GM18519 (cell line): ENCODE results near the gene TMEM175.
A peak's percentile ranks its signal among the peaks of the same experiment; 100 is the strongest.

Experiments
- ATAC-seq: cut with Tn5 transposase; IDR thresholded peaks from one replicate; pipeline ENCODE4 v1.9.1; 2021; ENCODE audit warnings: mild to moderate bottlenecking, moderate library complexity; ENCODE audit not compliant: unreplicated experiment, low FRiP score

TMEM175 gene

DNA sequence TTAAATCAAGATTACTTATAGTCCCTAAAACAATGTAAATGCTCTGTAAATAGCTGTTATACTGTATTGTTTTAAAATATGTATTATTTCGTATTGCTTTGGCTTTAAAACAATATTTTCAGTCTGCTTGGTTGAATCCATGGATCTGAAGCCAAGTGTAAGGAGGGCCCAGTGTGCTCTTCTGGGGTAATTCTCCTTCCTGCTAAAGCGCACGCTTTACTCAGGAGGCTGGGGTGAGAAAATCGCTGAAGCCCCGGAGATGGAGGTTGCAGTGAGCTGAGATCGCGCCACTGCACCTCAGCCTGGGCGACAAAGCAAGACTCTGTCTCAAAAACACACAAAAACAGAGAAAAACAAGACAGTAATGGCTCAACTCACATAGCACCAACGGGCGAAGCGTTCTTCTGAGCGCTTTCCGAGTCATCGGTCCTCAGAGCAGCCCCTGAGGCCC lies 54.2 kb downstream of the TMEM175 start:
- ATAC-seq: no peak

DNA sequence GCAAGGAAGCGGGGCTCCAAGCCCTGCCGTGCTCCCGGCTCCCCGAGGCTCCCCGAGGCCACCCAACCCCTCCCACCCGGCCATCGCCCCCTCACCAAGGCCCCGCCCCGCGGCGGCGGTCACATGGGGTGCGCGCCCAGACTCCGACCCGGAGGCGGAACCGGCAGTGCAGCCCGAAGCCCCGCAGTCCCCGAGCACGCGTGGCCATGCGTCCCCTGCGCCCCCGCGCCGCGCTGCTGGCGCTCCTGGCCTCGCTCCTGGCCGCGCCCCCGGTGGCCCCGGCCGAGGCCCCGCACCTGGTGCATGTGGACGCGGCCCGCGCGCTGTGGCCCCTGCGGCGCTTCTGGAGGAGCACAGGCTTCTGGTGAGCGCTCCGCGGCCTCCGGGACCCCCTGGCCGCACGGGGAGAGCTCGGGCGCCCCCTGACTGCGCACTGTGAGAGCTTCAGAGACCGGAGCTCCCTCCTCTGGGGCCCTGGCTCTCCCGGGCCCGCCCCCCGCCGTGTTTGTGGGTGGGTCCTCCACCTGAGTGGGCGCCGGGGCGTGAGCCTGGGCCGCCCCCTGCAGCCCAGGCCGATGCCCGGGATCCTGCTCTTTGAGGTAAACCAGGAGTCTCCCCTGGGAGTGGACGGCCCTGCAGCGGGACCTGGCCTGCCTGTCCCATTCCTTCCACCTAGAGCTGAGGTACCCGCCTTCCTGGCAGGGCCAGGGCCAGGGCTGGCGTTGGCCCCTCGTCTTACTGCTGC lies 54.8 kb downstream of the TMEM175 start, which contains the start of gene IDUA:
Gene IDUA, plus strand, starts transcription at position 166 of the 745 bp plus-strand sequence. Its CDS starts 41 bp downstream, at position 207.
- ATAC-seq: peak; percentile 49

DNA sequence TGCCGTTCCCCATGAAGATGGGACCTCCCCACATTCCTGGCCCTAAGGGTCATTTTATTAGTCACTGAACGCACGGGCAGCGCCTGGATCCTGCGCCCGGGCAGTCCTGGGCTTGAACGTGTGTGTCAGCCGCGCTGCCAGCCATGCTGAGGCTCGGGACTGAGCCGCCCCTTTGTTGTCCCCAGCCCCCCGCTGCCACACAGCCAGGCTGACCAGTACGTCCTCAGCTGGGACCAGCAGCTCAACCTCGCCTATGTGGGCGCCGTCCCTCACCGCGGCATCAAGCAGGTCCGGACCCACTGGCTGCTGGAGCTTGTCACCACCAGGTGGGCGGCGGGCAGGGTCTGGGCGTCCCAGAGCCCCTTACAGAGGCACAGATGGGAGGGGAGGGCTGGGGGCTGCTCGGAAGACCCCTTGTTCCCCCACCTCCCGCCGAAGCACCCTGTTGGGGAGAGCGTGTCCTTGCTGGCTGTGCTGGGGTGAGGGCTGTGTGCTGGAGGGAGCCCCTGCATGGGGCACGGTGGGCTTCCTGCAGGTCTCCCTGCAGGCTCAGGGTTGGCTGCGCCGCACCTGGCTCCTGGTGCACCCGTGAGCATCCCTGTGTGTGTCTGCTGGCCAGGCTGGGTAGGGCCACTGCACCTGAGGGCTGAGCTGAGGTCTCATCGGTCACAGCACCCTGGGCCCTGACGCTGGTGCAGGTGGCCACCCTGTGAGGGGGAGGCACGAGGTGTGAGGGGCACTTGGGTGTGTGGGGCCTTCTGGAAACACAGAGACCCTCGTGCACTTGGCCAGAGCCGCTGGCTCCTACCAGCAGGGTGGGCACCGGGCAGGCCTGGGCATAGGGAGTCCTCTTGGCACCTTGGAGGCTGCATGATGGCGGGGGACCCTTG lies 55.6 kb downstream of the TMEM175 start:
- ATAC-seq: no peak

DNA sequence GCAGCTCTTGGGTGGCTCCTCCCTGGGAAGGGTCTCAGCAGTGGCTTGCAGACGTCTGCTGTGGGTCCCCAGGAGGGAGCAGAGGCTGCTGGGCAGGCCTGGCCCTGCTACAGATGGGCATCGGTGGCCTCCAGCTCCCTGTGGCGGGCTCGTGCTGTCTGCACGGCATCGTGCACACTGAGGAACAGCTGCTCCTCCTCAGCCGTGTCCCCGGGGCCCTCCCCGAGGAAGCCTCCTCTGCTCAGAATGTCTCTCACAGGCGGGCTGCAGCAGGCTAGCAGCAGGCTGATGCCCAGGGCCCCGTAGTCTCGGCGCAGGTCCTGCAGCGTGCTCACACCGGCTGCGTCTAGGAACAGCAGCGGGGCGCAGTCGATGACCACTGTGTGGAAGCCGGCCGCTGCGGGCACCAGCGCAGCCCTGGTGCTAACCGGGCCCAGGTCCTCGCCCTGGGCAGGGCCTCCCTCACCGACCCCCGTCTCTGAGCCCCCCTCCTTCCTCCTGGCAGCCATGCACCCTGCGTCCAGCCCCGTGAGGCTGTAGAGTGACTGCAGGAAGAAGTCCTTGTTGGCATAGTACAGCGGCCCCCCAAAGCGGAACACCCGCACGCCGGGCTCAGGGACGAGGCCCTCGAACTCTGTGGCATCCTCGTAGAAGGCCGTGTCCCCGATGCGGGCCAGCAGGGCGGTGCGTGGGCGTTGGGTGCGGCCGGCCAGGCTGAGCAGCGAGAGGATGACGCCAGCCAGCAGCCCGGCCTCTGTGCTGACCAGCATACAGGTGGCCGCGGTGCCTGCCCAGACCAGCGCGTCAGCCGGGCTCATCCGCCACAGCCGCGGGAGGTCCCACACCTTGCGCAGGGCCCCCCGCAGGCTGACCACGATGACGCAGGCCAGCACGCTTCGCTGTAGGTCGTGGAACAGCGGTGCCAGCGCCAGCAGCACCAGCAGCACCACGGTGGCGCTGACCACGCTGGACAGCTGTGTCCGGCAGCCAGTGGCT lies 56.8 kb downstream of the TMEM175 start:
- no peak for ATAC-seq

DNA sequence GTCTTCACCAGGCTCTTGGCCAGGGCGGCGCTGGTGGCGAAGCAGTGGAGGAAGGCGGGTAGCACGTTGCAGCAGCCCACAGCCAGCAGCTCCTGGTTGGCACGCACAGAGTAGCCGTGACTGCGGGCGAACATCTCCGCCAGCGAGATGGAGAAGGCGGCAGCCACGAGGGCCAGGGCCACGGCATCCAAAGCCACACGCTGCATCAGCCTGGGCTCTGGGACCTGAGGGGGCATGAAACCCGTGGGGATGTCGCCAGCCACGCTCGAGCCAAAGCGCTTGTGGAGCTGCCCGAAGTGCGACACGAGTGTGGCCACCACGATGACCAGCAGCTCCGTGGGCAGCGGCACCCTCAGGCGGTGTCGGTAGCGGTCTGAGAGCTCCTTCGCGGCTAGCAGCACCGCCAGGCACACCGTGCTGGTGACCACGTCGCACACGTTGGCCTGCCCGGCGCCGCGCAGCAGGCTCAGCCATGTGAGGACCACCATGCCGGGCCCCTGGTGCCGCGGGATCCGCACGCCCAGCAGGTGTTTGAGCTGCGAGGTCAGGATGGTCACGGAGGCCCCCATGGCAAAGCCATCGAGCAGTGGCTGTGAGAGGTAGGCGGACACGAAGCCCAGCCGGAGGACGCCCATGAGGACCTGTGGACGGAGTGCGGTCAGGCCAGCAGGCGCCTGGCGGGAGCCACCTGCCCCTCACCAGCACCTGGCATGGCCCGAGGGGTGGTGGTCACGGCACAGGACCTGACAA lies 57.6 kb downstream of the TMEM175 start:
- ATAC-seq: no peak

DNA sequence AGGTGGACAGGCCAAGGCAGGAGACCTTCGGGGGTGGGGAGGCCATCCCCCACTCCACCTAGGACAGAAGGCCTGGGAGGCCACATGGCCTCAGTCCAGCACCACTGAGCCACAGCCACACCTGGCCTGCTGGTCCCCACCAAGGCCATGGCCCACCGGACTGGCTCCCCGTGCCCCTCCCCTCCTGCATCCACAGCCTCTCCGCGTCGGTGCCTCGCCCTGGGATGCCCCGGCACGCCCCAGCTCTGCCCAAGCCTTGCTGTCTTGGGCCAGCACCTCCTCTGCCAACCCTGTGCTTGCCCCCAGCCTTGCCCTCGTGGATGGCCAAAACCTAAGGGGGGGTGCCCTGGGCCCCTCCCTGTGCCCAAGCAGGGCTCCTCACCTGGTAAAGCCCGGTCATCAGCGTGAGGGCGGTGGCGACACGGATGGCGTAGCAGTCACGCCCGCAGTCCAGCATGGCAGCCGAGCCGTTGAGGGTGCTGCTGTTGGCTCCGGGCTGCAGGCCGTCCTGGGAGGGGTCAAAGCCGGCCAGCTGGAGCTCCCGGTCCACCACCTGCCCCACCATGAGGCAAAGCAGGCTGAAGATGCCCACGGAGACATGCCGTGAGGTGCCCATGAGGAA lies 58.6 kb downstream of the TMEM175 start:
- ATAC-seq: no peak

DNA sequence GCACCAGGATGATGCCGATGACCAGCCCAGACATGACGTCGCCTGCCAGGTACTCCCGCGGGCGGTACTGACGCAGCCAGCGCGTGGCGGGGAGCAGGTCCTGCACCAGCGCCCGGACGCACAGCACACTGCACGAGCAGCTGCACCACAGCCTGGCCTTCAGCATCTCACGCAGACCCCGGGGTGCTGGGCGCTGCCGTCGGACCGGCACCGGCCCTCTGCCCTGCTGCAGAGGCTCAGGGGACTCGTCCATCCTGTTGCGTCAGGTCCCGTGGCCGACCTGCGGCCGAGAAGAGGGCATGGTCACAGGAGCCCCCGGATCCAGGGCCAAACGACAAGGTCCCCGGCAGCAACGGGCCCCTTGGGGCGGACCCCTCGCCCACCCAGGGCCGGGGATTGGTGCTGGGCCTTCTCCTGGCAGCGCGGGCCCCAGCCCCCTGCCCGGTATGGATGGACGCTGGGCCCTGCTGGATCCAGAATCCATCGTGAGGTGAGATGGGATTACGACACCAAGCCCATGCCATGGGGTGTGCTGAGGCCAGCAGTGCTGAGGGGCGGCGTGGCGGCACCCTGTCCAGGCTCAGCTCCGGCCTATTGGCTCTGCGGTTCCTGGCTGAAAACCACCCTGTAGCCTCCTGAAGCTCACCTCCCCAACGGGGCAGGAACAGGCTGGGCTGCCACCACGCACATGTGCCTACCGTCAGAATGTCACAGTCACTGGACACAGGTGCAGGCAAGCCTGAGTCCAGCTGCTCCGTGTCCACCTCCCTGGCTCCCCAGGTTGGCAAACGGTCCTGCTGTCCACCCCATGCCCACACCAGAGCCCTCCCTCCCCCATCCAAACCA lies 59.4 kb downstream of the TMEM175 start:
- no peak for ATAC-seq

DNA sequence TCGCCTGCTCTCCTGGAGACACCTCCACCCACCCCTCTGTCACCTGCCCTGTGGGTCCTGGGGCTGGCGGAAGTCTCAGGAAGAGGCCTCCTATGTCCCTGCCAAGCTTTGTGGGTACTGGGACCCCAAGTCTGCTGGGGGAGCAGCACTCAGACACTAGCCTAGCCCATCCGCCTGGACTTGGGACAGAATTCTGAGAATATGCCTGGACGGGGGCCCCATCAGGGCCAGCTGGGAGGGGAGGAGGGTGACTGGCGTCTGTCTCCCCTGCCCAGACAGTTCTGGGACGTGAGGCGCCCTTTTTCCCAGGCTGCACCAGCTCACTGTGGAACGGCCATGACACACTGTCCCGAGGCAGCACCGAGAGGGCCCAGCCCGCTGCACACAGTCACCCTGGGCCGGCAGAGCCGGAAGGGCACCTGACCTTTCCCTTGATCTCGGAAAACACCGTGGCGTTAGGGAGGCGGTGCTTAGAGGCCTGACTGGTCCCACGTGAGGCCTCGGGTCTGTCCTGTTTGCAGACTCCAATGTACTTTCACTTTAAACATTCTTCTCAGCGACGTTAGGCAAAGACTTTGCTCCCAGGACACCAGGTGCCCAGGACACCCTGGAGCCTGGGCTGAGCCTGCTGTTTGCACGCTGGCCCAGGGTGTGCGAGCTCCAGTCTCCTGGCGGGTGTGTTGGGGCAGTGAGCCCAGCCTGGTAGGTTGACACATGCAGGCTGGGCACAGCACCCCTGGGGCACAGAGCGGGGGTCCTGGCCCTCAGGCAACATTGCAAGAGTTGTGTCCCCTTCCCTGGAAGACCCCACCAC lies 60.2 kb downstream of the TMEM175 start:
- ATAC-seq: no peak

DNA sequence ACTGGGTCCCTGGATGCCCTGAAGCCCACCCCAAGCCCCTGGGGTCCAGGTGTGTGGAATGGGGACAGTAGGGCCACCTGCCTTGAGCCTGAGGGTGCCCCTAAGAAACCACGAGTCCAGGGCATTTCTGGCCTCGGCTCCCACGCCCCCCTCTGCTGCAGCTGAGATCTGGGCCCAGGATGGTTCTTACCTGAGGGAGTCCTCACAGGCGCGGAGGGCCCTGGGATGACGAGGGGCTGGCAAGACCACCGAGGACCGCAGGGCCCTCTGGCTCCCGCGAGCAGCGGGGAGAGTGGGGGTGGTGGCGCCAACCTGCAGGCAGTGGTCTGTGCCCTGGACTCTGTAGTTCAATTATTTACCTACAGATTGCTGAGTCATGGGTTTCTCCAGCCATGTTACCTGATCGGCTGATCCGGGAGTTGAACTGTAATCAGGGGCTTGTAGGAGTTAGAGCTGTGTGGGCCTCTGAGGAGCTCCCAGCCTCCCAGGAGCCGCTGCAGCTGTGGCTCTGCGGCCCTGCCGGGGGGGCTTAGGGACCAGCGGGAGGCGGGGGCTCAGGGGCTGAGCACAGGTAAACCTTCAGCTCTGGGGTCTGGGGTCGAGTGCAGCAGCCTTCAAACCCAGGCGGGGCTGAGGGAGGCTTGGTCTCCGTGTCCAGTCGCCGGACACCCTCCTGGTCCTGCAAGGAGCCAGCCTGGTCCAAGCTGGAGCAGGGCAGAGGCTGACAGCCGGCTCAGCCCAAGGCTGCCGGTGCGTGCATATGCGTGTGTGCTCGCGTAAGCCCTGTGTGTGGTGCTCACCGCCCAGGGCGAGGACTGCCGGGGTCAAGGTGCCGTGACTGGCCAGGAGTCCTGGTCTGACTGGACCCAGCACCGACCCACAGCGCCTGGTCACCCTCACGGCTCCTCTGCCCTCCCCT lies 61.1 kb downstream of the TMEM175 start, which contains the start of gene SLC26A1:
Gene SLC26A1, minus strand, starts transcription at position 294 of the 919 bp plus-strand sequence. CDS start 1,701 bp downstream, outside the sequence.
- no peak for ATAC-seq

DNA sequence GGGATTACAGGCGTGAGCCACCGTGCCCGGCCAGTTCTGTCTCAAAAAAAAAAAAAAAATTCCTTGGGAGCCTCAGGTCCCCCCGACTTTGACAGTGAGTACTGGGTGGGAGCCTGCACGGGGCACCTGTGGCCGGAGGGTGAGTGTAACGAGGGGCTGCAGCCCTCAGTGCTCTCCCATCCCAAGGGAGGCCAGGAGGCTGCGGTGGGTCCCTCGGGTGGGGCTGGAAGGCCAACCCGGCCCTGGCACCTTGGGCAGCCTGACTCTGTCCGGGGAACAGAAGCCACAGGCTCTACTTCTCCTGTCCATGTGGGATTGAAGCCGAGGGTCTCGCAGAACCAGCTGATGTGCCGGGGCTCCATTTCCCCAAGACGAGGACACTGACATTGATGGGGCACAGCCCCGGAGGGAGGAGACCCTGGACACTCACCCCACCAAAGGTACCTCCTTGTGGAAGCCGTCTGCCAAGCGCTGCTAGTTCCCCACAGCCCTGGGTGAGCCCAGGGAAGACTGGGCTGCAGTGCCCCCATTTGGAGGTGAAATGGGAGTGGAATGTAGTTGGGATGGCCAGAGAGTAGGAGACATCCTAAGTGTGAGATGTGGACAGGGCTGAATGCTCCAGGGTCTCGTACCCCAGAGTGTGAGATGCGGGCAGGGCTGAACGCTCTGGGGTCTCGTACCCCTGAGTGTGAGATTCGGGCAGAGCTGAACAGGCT lies 63.2 kb downstream of the TMEM175 start:
- ATAC-seq: no peak

DNA sequence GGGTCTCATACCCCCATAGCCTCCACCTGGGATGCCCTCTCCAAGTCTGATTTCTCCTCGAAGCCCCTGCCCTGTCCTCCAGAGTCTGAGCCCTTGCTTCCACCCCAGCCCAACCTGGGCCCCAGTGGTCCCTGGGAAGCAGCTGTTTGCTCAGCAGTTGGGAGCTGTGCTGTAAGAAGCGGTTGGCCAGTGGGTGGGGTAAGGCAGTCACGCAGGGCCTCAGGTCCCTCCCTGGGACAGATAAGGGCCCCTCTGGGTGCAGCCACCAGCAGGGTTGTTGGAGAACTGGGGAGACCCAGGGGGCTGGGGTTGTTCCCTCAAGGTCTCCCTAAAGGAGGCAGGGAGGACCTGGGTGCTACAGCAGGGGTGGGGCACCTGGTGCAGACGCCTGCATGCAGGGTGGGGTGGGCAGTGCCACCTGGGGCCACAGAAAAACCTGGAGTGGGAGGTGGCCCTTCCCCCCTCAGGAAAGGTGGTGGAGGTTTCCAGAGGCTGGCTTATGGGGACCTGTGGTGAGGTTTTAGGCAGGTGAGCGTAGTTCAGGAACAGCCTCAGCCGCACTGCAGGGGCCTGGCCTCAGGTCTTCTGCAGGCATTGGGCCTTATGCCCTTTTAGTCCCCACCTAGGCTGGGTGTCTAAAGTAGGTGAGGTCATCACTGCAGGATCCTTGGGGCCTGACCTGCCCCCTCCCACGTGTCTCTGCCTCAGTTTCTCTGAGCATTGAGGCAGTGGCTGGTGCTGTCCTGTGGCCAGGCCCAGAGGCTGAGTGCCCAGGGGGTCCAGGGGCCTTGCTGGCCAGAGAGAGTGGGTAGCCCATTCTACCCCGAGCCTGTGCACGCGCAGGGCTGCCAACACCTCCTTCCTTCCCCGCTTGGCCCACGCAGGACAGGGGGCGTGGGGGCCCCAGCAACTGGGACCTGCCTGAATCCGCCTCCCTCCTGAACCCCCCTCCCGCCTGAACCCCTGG lies 64.1 kb downstream of the TMEM175 start:
- no peak for ATAC-seq

DNA sequence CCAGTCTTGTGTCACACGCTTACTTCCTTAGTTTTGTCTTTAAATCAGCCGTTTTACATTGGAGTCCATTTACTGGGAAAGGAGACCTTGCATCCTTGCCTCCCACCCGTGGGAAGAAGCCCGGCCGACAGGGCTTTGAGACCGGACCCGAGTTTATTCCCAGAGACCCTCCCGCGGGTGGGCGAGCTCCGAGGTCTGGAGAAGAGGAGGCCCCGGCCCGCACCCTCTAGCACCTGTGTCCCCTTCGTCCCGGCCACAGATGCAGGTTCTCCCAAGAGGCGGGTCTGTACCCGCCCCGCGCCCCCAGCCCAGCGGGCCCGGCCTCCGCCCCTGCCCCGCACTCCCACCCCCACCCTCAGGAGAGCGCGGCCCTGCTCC lies 64.7 kb downstream of the TMEM175 start:
- ATAC-seq: no peak

DNA sequence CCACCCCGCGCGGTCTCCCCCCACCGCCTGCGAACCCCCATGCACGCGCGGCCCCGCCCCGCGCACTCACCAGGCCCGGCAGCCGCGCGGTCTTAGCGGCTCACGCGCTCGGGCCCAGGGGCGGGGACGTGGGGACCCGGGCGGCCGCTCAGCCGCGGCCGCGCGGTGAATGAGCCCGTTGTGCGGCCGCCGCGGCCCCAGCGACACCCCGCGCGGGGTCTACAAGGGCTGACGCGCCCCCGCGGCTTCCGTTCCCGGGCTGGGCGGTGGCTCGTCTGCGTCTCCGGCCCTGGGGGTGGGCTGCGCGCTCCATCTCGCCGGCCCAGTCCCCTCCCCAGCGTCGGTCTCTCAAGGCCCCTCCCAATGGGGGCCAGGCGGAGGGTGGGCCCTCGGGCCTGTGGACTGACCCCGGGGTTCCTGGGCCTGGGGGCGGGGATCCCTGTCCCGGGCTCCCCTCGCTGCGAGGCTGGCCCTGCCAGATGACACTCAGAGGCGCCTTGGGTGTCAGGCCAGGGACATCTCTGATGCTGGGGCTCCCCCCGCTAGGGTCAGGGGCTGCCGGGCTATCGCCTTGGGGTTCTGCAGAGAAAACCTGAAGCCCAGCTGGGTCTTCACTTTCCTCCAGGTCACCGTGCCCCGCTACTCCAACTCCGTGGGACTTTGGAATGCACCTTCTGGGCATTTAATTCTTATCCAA lies 65.3 kb downstream of the TMEM175 start:
- ATAC-seq: no peak

DNA sequence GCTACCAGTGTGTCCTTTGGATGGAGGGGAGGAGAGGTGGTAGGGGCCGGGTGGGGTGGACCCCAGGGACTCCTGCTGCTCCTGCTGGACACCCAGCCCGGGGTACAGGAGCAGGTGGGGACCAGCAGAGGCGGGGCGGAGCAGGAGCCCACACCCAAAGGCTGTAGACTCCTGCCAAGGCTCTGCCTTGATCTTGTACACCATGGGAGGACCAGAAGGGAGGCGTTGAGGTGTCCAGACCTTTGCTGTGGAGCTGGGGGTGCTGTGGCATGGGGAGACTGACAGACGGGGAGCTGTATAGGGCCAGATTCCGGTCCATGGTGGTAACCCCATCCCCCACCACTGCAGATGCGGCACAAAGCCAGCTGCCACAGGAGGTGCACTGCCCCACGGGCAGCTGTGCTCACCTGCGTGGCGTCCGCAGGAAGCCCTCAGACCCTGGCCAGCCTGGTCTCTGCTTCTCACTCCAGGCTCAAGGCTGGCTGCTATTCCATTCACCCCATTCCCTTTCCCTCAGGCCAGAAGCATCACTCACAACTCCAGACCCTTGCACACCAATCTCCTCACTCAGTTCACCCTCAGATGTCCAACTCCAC lies 65.9 kb downstream of the TMEM175 start:
- no peak for ATAC-seq
